Heart right ventricle (tissue), 16 donors: ENCODE measurements around the gene LRMDA. TPM values are rescaled to one million over a fixed set of nuclear protein-coding genes. Genes with fewer than 3 reads are reported as not detected.

Source experiments
- ATAC-seq, 8 donors: fragments of 200-7000 bp; cut with Tn5 transposase; one replicate each; pipeline ENCODE4 v1.9.1; 2020; ENCODE audit warnings: mild to moderate bottlenecking in 8 of 8, moderate library complexity in 8 of 8, moderate number of reproducible peaks in 1 of 8
- DNase-seq, 2 donors: peaks; one replicate each; pipeline ENCODE4 v3.0.0-alpha.2; 2020
- H3K27ac ChIP-seq, 10 donors: fragments of 200-600 bp; sonication (generic) in 2 of 10; one replicate each; pipeline versions ENCODE4 v1.5.0 to v1.8.0; 2020 to 2022; ENCODE audit warnings: mild to moderate bottlenecking in 3 of 10
- H3K27me3 ChIP-seq, 7 donors: fragments of 200-600 bp; one replicate each; pipeline ENCODE4 v1.8.0; 2021 to 2022; ENCODE audit warnings: mild to moderate bottlenecking in 2 of 7
- H3K36me3 ChIP-seq, 9 donors: fragments of 200-600 bp; sonication (generic) in 1 of 9; one replicate each; pipeline versions ENCODE4 v1.5.0 to v1.8.0; 2020 to 2022; ENCODE audit warnings: mild to moderate bottlenecking in 2 of 9
- H3K4me1 ChIP-seq, 9 donors: fragments of 200-600 bp; sonication (generic) in 1 of 9; one replicate each; pipeline versions ENCODE4 v1.5.0 to v1.8.0; 2020 to 2022; ENCODE audit warnings: mild to moderate bottlenecking in 4 of 9
- H3K4me3 ChIP-seq, 10 donors: fragments of 200-600 bp; sonication (generic) in 2 of 10; one replicate each; pipeline versions ENCODE4 v1.5.0 to v1.8.0; 2020 to 2022; ENCODE audit warnings: mild to moderate bottlenecking in 7 of 10, moderate library complexity in 2 of 10
- H3K9me3 ChIP-seq, 11 donors: fragments of 200-600 bp in 10 of 11; sonication (generic) in 2 of 11; one replicate each; pipeline versions ENCODE4 v1.5.0 to v1.8.0; 2013 to 2022; ENCODE audit warnings: mild to moderate bottlenecking in 2 of 11, control low read depth in 1 of 11, moderate library complexity in 1 of 11
- CTCF ChIP-seq, 9 donors: fragments of 200-600 bp; sonication (generic) in 2 of 9; IDR thresholded peaks; one replicate each; pipeline versions ENCODE4 v1.5.0 to v1.8.0; 2021 to 2022; ENCODE audit warnings: antibody characterized with exemption in 9 of 9, mild to moderate bottlenecking in 5 of 9, moderate library complexity in 1 of 9
- WGBS, 2 donors: extraction: QIAGEN DNeasy Blood & Tissue Kit; methylation state at CpG; one replicate each; pipeline ENCODE4 v1.1.7; 2013; ENCODE audit warnings: inconsistent platforms in 1 of 2; 5-methylcytosine and 5-hydroxymethylcytosine counted together
- intact Hi-C, 10 donors: fragments of 100-400 bp; cut with DNase I; formaldehyde crosslinking; loops; one replicate each; pipeline versions ENCODE4 v1.11.1 to v1.14.2; 2022
- polyA plus RNA-seq, 2 donors: library from polyadenylated mRNA; stranded (reverse); fragments of 200-250 nt; gene quantifications; one replicate each; pipeline ENCODE4 v1.2.3, GENCODE V29; 2013
- total RNA-seq, 10 donors: library from RNA; stranded (reverse); fragmentation: NEBNext Ultra II Directional in 3 of 10; extraction: Animal tissue kit (Norgen Biotek cat#: 25700) in 3 of 10; gene quantifications; one replicate each; pipeline versions ENCODE4 v1.2.1 to v1.2.4, GENCODE V29; 2021 to 2023
- donor health status: Arrhythmogenic right ventricular cardiomyopathy.
- donor health status: ischemic (EF 13 %, LVEDD 7.1; RV severe dilation, severe dysfunction).
- donor health status: healthy with polysubstance abuse.
- donor health status: DM: no; HTN: yes; CAD: no.
- donor health status: DM: no; HTN: no; CAD: no.
- donor health status: ischemic (EF 25% LVEDD 6.9; RV normal size, moderate dysfunction).
- donor health status: ischemic (EF 25% LVEDD 5.7; RV mildly dilated, moderate dysfunction).
- donor health status: healthy.
- donor health status: DM: yes; HTN: yes; CAD: no.
- donor health status: Ischemic cardiomyopathy.
- donor health status: ischemic (EF 35%, LVEDD 5.7; RV mildly dilated, moderate dysfunction).
- donor health status: nonischemic (EF 11% LVEDD 7.7; RV severe dilation, severe dysfunction).
- donor health status: DM: yes; HTN: yes; CAD: no.
- donor health status: PGD.
- donor health status: ischemic (EF 29% LVEDD 5.4; RV normal size, mild dysfunction).
- donor health status: nonischemic (EF 23%, LVEDD 6.1; RV moderate dilation, normal function).

Gene LRMDA
- total and polyA plus RNA-seq, 12 donors, result 4.0 to 59.8 (median 12.7) TPM

- Histone ChIP-seq H3K27ac (no peak overlapping the region), H3K4me1 (no peaks in the 10 kb centered on the region), H3K4me3 (no peak overlapping the region), H3K9me3 (no peaks in the 10 kb centered on the region), H3K27me3 (no peaks in the 10 kb centered on the region), H3K36me3 (no peaks in the 10 kb centered on the region)
- 80 to 84% methylated on average over 2 of the region's 2 CpGs for WGBS, 2 donors
- no peak for TF ChIP-seq CTCF (IDR thresholded peaks at IDR 0.05)
- ATAC-seq (no peak), DNase-seq (no peak)
- intact Hi-C loops, result no loop called here
Measured at GRCh38 chr10:76354212-76354738, 922.9 kb downstream of the LRMDA start.

GRCh38 chr10:76354921-76355320, 923.5 kb downstream of the LRMDA start:
- no peaks in the 10 kb centered on the region for H3K27me3 ChIP-seq
- WGBS, 2 donors, result 84 to 91% methylated on average over 4 of the region's 4 CpGs
- TF ChIP-seq CTCF (IDR thresholded peaks at IDR 0.05), result no peak
- ATAC-seq (no peak), DNase-seq (no peak)
- no peaks in the 10 kb centered on the region for H3K4me1 ChIP-seq
- no peaks in the 10 kb centered on the region for H3K36me3 ChIP-seq
- intact Hi-C loops, result no loop called here
- no peaks in the 10 kb centered on the region for H3K9me3 ChIP-seq
- no peak overlapping the region for H3K4me3 ChIP-seq
- H3K27ac ChIP-seq, result no peak overlapping the region

GRCh38 chr10:76356557-76356956, 925.1 kb downstream of the LRMDA start:
- Histone ChIP-seq H3K4me3 (no peak overlapping the region), H3K9me3 (no peaks in the 10 kb centered on the region), H3K27me3 (no peaks in the 10 kb centered on the region), H3K4me1 (no peaks in the 10 kb centered on the region), H3K27ac (no peak overlapping the region), H3K36me3 (no peaks in the 10 kb centered on the region)
- intact Hi-C loops, result no loop called here
- TF ChIP-seq CTCF (IDR thresholded peaks at IDR 0.05), result no peak
- DNase-seq, result no peak
- 93 to 94% methylated on average over 4 of the region's 4 CpGs for WGBS, 2 donors
- no peak for ATAC-seq

- H3K27ac ChIP-seq, result no peak overlapping the region
- ATAC-seq, result no peak
- no peaks in the 10 kb centered on the region for H3K36me3 ChIP-seq
- H3K4me1 ChIP-seq, result no peaks in the 10 kb centered on the region
- no peaks in the 10 kb centered on the region for H3K27me3 ChIP-seq
- no peak for TF ChIP-seq CTCF (IDR thresholded peaks at IDR 0.05)
- WGBS, 2 donors, result 90% methylated on average over 8 of the region's 8 CpGs
- no peak for DNase-seq
- no peaks in the 10 kb centered on the region for H3K9me3 ChIP-seq
- intact Hi-C loops, result no loop called here
- no peak overlapping the region for H3K4me3 ChIP-seq
Measured at GRCh38 chr10:76357726-76358415, 926.4 kb downstream of the LRMDA start.
